Measurements from ENCODE around the gene CAPZA1.

- TF ChIP-seq, protein P1, sequence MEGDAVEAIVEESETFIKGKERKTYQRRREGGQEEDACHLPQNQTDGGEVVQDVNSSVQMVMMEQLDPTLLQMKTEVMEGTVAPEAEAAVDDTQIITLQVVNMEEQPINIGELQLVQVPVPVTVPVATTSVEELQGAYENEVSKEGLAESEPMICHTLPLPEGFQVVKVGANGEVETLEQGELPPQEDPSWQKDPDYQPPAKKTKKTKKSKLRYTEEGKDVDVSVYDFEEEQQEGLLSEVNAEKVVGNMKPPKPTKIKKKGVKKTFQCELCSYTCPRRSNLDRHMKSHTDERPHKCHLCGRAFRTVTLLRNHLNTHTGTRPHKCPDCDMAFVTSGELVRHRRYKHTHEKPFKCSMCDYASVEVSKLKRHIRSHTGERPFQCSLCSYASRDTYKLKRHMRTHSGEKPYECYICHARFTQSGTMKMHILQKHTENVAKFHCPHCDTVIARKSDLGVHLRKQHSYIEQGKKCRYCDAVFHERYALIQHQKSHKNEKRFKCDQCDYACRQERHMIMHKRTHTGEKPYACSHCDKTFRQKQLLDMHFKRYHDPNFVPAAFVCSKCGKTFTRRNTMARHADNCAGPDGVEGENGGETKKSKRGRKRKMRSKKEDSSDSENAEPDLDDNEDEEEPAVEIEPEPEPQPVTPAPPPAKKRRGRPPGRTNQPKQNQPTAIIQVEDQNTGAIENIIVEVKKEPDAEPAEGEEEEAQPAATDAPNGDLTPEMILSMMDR (IDR thresholded peaks at IDR 0.05), result no peak
- TF ChIP-seq, protein P2, sequence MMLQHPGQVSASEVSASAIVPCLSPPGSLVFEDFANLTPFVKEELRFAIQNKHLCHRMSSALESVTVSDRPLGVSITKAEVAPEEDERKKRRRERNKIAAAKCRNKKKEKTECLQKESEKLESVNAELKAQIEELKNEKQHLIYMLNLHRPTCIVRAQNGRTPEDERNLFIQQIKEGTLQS (CRISPR knock-in tag; conservative IDR thresholded peaks at IDR 0.05), result no peak
- no peak for TF ChIP-seq NR2C2 (CRISPR knock-in tag; IDR thresholded peaks at IDR 0.05)
- TF ChIP-seq, protein P3, sequence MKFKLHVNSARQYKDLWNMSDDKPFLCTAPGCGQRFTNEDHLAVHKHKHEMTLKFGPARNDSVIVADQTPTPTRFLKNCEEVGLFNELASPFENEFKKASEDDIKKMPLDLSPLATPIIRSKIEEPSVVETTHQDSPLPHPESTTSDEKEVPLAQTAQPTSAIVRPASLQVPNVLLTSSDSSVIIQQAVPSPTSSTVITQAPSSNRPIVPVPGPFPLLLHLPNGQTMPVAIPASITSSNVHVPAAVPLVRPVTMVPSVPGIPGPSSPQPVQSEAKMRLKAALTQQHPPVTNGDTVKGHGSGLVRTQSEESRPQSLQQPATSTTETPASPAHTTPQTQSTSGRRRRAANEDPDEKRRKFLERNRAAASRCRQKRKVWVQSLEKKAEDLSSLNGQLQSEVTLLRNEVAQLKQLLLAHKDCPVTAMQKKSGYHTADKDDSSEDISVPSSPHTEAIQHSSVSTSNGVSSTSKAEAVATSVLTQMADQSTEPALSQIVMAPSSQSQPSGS (CRISPR knock-in tag; IDR thresholded peaks at IDR 0.05; ENCODE audit: borderline replicate concordance, low read depth), result no peak
- no peak for TF ChIP-seq RORB (CRISPR knock-in tag; IDR thresholded peaks at IDR 0.05)
- no peak for TF ChIP-seq ETV6 (CRISPR knock-in tag; IDR thresholded peaks at IDR 0.05)
- TF ChIP-seq, protein P4, sequence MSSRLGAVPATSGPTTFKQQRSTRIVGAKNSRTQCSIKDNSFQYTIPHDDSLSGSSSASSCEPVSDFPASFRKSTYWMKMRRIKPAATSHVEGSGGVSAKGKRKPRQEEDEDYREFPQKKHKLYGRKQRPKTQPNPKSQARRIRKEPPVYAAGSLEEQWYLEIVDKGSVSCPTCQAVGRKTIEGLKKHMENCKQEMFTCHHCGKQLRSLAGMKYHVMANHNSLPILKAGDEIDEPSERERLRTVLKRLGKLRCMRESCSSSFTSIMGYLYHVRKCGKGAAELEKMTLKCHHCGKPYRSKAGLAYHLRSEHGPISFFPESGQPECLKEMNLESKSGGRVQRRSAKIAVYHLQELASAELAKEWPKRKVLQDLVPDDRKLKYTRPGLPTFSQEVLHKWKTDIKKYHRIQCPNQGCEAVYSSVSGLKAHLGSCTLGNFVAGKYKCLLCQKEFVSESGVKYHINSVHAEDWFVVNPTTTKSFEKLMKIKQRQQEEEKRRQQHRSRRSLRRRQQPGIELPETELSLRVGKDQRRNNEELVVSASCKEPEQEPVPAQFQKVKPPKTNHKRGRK (CRISPR knock-in tag; IDR thresholded peaks at IDR 0.05; ENCODE audit: borderline replicate concordance), result no peak
- TF ChIP-seq ELF4 (CRISPR knock-in tag; IDR thresholded peaks at IDR 0.05; ENCODE audit: low read depth), result no peak
- TF ChIP-seq, protein P5, sequence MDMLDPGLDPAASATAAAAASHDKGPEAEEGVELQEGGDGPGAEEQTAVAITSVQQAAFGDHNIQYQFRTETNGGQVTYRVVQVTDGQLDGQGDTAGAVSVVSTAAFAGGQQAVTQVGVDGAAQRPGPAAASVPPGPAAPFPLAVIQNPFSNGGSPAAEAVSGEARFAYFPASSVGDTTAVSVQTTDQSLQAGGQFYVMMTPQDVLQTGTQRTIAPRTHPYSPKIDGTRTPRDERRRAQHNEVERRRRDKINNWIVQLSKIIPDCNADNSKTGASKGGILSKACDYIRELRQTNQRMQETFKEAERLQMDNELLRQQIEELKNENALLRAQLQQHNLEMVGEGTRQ (CRISPR knock-in tag; IDR thresholded peaks at IDR 0.05), result no peak
- TF ChIP-seq RELA (CRISPR knock-in tag; IDR thresholded peaks at IDR 0.05; ENCODE audit: borderline replicate concordance), result no peak
- no peak for TF ChIP-seq ZNF532 (CRISPR knock-in tag; IDR thresholded peaks at IDR 0.05; ENCODE audit: borderline replicate concordance)
- no peak for TF ChIP-seq MXD4 (CRISPR knock-in tag; IDR thresholded peaks at IDR 0.05; ENCODE audit: borderline replicate concordance)
- TF ChIP-seq, protein P6, sequence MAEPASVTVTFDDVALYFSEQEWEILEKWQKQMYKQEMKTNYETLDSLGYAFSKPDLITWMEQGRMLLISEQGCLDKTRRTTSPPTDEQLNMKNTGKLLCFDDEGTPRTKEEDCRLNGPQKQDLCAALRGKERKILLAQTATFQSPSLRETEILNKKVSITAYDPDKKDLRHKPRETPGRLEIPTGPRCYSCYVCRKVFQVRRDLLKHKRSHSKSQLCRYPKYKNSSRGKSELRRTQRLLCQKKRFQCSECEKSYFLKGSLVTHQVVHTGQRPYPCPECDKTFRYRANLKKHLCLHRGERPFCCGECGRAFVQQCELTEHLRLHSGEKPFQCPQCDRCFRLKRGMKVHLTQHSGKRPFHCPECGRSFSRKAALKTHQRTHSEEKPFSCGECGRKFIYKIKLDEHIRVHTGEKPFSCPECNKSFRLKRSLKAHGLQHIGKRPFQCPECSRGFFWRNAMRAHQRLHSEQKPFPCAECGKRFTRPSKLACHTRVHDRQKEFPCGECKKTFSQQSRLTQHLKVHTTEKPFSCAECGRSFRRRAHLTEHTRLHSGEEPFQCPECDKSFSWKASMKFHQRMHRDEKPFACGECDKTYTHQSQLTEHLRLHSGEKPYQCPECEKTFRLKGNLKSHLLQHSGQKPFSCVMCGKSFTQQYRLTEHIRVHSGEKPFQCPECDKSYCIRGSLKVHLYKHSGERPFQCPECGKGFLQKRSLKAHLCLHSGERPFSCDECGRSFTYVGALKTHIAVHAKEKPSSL (CRISPR knock-in tag; conservative IDR thresholded peaks at IDR 0.05), result no peak
Measured at GRCh38 chr1:112699425-112700144, 80.0 kb downstream of the CAPZA1 start.
